ENCODE data around the gene LTBP3.
A peak's percentile ranks its signal among the peaks of the same experiment; 100 is the strongest.

The LTBP3 gene

DNA sequence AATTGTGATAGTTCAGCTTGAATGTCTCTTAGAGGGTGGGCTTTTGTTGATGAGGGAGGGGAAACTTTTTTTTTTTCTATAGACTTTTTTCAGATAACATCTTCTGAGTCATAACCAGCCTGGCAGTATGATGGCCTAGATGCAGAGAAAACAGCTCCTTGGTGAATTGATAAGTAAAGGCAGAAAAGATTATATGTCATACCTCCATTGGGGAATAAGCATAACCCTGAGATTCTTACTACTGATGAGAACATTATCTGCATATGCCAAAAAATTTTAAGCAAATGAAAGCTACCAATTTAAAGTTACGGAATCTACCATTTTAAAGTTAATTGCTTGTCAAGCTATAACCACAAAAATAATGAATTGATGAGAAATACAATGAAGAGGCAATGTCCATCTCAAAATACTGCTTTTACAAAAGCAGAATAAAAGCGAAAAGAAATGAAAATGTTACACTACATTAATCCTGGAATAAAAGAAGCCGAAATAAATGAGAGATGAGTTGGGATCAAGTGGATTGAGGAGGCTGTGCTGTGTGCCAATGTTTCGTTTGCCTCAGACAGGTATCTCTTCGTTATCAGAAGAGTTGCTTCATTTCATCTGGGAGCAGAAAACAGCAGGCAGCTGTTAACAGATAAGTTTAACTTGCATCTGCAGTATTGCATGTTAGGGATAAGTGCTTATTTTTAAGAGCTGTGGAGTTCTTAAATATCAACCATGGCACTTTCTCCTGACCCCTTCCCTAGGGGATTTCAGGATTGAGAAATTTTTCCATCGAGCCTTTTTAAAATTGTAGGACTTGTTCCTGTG, 55.4 kb downstream of the LTBP3 start:
- H3K9ac ChIP-seq (ENCODE audit: low read depth, low read length): peak overlapping the region; percentile 100
- peaks cover 8% of the 10 kb centered on the region for H3K4me1 ChIP-seq (ENCODE audit: insufficient read depth, low read length)
- H3K9me3 ChIP-seq (ENCODE audit: control insufficient read depth, insufficient read depth, low read length): no peaks in the 10 kb centered on the region; the same call in 1 of the 2 replicates
- H3K36me3 ChIP-seq (ENCODE audit: insufficient read depth, low read length): peaks cover 60% of the 10 kb centered on the region

GRCh38 chr11:65502274-65502554, 55.9 kb downstream of the LTBP3 start:
- H3K9ac ChIP-seq (ENCODE audit: low read depth, low read length): peak overlapping the region; percentile 100
- H3K4me1 ChIP-seq (ENCODE audit: insufficient read depth, low read length): peaks cover 8% of the 10 kb centered on the region
- no peaks in the 10 kb centered on the region; the same call in 1 of the 2 replicates for H3K9me3 ChIP-seq (ENCODE audit: control insufficient read depth, insufficient read depth, low read length)
- H3K36me3 ChIP-seq (ENCODE audit: insufficient read depth, low read length): peaks cover 60% of the 10 kb centered on the region

DNA sequence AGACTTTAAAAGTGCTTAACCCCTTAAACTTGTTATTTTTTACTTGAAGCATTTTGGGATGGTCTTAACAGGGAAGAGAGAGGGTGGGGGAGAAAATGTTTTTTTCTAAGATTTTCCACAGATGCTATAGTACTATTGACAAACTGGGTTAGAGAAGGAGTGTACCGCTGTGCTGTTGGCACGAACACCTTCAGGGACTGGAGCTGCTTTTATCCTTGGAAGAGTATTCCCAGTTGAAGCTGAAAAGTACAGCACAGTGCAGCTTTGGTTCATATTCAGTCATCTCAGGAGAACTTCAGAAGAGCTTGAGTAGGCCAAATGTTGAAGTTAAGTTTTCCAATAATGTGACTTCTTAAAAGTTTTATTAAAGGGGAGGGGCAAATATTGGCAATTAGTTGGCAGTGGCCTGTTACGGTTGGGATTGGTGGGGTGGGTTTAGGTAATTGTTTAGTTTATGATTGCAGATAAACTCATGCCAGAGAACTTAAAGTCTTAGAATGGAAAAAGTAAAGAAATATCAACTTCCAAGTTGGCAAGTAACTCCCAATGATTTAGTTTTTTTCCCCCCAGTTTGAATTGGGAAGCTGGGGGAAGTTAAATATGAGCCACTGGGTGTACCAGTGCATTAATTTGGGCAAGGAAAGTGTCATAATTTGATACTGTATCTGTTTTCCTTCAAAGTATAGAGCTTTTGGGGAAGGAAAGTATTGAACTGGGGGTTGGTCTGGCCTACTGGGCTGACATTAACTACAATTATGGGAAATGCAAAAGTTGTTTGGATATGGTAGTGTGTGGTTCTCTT, 56.5 kb downstream of the LTBP3 start:
- H3K36me3 ChIP-seq (ENCODE audit: insufficient read depth, low read length): peaks cover 60% of the 10 kb centered on the region
- H3K9me3 ChIP-seq (ENCODE audit: control insufficient read depth, insufficient read depth, low read length): no peaks in the 10 kb centered on the region; the same call in 1 of the 2 replicates
- H3K4me1 ChIP-seq (ENCODE audit: insufficient read depth, low read length): peaks cover 11% of the 10 kb centered on the region
- peak overlapping the region; percentile 100 for H3K9ac ChIP-seq (ENCODE audit: low read depth, low read length)

GRCh38 chr11:65501186-65501471, 57.0 kb downstream of the LTBP3 start:
- Histone ChIP-seq H3K9ac (ENCODE audit: low read depth, low read length) (peak overlapping the region; percentile 100), H3K36me3 (ENCODE audit: insufficient read depth, low read length) (peaks cover 60% of the 10 kb centered on the region), H3K9me3 (ENCODE audit: control insufficient read depth, insufficient read depth, low read length) (no peaks in the 10 kb centered on the region; the same call in 1 of the 2 replicates), H3K4me1 (ENCODE audit: insufficient read depth, low read length) (peaks cover 14% of the 10 kb centered on the region)

- H3K9me3 ChIP-seq (ENCODE audit: control insufficient read depth, insufficient read depth, low read length): no peaks in the 10 kb centered on the region; the same call in 1 of the 2 replicates
- H3K36me3 ChIP-seq (ENCODE audit: insufficient read depth, low read length): peaks cover 55% of the 10 kb centered on the region
- peak overlapping the region; percentile 100 for H3K9ac ChIP-seq (ENCODE audit: low read depth, low read length)
- H3K4me1 ChIP-seq (ENCODE audit: insufficient read depth, low read length): peaks cover 14% of the 10 kb centered on the region
Observed at GRCh38 chr11:65500387-65501185, 57.6 kb downstream of the LTBP3 start.

- Histone ChIP-seq H3K9me3 (ENCODE audit: control insufficient read depth, insufficient read depth, low read length) (no peaks in the 10 kb centered on the region; the same call in 1 of the 2 replicates), H3K36me3 (ENCODE audit: insufficient read depth, low read length) (peaks cover 47% of the 10 kb centered on the region), H3K4me1 (ENCODE audit: insufficient read depth, low read length) (peaks cover 14% of the 10 kb centered on the region), H3K9ac (ENCODE audit: low read depth, low read length) (peak overlapping the region; percentile 100)
Observed at GRCh38 chr11:65499713-65500386, 58.3 kb downstream of the LTBP3 start.

DNA sequence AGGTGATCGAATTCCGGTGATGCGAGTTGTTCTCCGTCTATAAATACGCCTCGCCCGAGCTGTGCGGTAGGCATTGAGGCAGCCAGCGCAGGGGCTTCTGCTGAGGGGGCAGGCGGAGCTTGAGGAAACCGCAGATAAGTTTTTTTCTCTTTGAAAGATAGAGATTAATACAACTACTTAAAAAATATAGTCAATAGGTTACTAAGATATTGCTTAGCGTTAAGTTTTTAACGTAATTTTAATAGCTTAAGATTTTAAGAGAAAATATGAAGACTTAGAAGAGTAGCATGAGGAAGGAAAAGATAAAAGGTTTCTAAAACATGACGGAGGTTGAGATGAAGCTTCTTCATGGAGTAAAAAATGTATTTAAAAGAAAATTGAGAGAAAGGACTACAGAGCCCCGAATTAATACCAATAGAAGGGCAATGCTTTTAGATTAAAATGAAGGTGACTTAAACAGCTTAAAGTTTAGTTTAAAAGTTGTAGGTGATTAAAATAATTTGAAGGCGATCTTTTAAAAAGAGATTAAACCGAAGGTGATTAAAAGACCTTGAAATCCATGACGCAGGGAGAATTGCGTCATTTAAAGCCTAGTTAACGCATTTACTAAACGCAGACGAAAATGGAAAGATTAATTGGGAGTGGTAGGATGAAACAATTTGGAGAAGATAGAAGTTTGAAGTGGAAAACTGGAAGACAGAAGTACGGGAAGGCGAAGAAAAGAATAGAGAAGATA, 59.0 kb downstream of the LTBP3 start, which contains the start of gene MALAT1:
Gene MALAT1, plus strand, starts transcription at position 69 of the 736 bp plus-strand sequence.
- H3K4me1 ChIP-seq (ENCODE audit: insufficient read depth, low read length): peaks cover 14% of the 10 kb centered on the region; the same call in 1 of the 2 replicates
- H3K9ac ChIP-seq (ENCODE audit: low read depth, low read length): peak within 1 kb of the TSS; percentile 100

GRCh38 chr11:65498727-65498976, 59.5 kb downstream of the LTBP3 start:
- Histone ChIP-seq H3K9ac (ENCODE audit: low read depth, low read length) (peak overlapping the region; percentile 100), H3K4me1 (ENCODE audit: insufficient read depth, low read length) (peaks cover 17% of the 10 kb centered on the region), H3K9me3 (ENCODE audit: control insufficient read depth, insufficient read depth, low read length) (no peaks in the 10 kb centered on the region; the same call in 1 of the 2 replicates), H3K36me3 (ENCODE audit: insufficient read depth, low read length) (peaks cover 37% of the 10 kb centered on the region)

More for the DNA sequence above, 59.0 kb downstream of the LTBP3 start, which contains the start of gene MALAT1:
- Histone ChIP-seq H3K9me3 (ENCODE audit: control insufficient read depth, insufficient read depth, low read length) (no peaks in the 10 kb centered on the region; the same call in 1 of the 2 replicates), H3K36me3 (ENCODE audit: insufficient read depth, low read length) (peaks cover 40% of the 10 kb centered on the region)

- H3K9me3 ChIP-seq (ENCODE audit: control insufficient read depth, insufficient read depth, low read length): no peaks in the 10 kb centered on the region; the same call in 1 of the 2 replicates
- peak overlapping the region; percentile 100 for H3K9ac ChIP-seq (ENCODE audit: low read depth, low read length)
- peaks cover 21% of the 10 kb centered on the region for H3K4me1 ChIP-seq (ENCODE audit: insufficient read depth, low read length)
- peaks cover 33% of the 10 kb centered on the region for H3K36me3 ChIP-seq (ENCODE audit: insufficient read depth, low read length)
Observed at GRCh38 chr11:65498042-65498726, 60.0 kb downstream of the LTBP3 start.

DNA sequence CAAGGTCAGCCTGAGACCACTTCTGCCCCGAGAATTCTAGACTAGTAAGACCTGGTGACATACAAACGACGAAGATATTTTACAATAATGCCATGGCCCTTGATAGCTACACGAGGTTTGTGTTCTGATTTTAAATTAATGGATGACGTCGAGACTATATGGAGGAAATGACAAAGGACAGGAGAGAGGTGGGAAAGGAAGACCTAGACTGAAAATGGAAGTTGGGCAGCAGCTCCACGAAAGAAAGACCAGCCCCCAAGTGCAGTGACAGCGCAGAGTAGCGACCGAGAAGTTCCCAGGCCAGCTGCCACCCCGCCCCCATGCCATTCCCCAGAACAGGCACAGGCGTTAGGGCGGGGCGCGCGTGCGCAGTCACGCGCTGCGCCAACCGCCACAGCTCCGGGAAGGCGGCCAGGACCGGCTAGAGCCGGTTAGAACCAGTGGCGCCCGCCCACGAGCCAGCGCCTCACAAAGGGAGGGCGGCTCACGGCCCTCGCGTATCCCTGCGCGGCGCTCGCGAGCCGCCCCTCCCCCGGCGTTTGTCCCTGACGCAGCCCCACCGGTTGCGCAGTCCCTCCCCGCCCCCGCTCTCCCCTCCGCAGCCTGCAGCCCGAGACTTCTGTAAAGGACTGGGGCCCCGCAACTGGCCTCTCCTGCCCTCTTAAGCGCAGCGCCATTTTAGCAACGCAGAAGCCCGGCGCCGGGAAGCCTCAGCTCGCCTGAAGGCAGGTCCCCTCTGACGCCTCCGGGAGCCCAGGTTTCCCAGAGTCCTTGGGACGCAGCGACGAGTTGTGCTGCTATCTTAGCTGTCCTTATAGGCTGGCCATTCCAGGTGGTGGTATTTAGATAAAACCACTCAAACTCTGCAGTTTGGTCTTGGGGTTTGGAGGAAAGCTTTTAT, 60.8 kb downstream of the LTBP3 start:
- Histone ChIP-seq H3K4me1 (ENCODE audit: insufficient read depth, low read length) (peaks cover 27% of the 10 kb centered on the region), H3K36me3 (ENCODE audit: insufficient read depth, low read length) (peaks cover 25% of the 10 kb centered on the region), H3K9me3 (ENCODE audit: control insufficient read depth, insufficient read depth, low read length) (no peaks in the 10 kb centered on the region; the same call in 1 of the 2 replicates), H3K9ac (ENCODE audit: low read depth, low read length) (peak overlapping the region; percentile 100)

- no peaks in the 10 kb centered on the region; the same call in 1 of the 2 replicates for H3K9me3 ChIP-seq (ENCODE audit: control insufficient read depth, insufficient read depth, low read length)
- peaks cover 35% of the 10 kb centered on the region for H3K4me1 ChIP-seq (ENCODE audit: insufficient read depth, low read length)
- peak overlapping the region; percentile 36 for H3K9ac ChIP-seq (ENCODE audit: low read depth, low read length)
- H3K36me3 ChIP-seq (ENCODE audit: insufficient read depth, low read length): peaks cover 17% of the 10 kb centered on the region
Observed at GRCh38 chr11:65496304-65497140, 61.6 kb downstream of the LTBP3 start.

Measured in ES-I3 (cell line).